PC-3 (cell line): Measurements from ENCODE around the gene PSRC1. TPM values are rescaled to one million over a fixed set of nuclear protein-coding genes. Genes with fewer than 3 reads are reported as not detected.

Source experiments
- ATAC-seq: fragments of 200-7000 bp; cut with Tn5 transposase; 2 replicates; pipeline ENCODE4 v1.9.1; 2020; ENCODE audit warnings: mild to moderate bottlenecking, moderate library complexity
- BruUV-seq: library from RNA; stranded (reverse); fragments of 400-500 nt; replicated peaks from 2 replicates; lab custom pipeline; 2021; lab: Mats Ljungman, UMichigan
- CTCF ChIA-PET: fragments of 300-600 bp; sonication (Branson Sonifier 250); formaldehyde crosslinking; loops from one replicate; lab custom pipeline; 2022; ENCODE audit warnings: antibody characterized with exemption; lab: Charles Lee
- POLR2A ChIA-PET: fragments of 300-600 bp; sonication (Branson Sonifier 250); formaldehyde crosslinking; loops from one replicate; lab custom pipeline; 2022; ENCODE audit warnings: antibody characterized with exemption; ENCODE audit not compliant: unreplicated experiment; lab: Charles Lee
- DNase-seq: peaks from one replicate; pipeline ENCODE4 v3.0.0-alpha.2; 2015
- H2AFZ ChIP-seq: fragments of 300-600 bp; sonication (generic); 2 replicates; pipeline ENCODE4 v1.6.0; 2016; ENCODE audit warnings: antibody characterized with exemption, low read length
- H3F3A ChIP-seq: fragments of 300-600 bp; sonication (generic); one replicate; pipeline ENCODE4 v1.6.0; 2017; ENCODE audit warnings: antibody characterized with exemption, low read length, control low read depth, mild to moderate bottlenecking; ENCODE audit not compliant: unreplicated experiment
- H3K27ac ChIP-seq: fragments of 300-600 bp; sonication (generic); 2 replicates; pipeline ENCODE4 v1.5.1; 2016; ENCODE audit warnings: mild to moderate bottlenecking, low read length
- H3K27me3 ChIP-seq: fragments of 300-600 bp; sonication (generic); 2 replicates; pipeline ENCODE4 v1.6.1; 2016; ENCODE audit warnings: low read length, mixed read lengths
- H3K36me3 ChIP-seq: fragments of 300-600 bp; sonication (generic); 2 replicates; pipeline ENCODE4 v1.6.1; 2016; ENCODE audit warnings: low read depth, mixed run types, low read length, mixed read lengths
- H3K4me1 ChIP-seq: fragments of 300-600 bp; sonication (generic); 2 replicates; pipeline ENCODE4 v1.5.1; 2016; ENCODE audit warnings: low read length; ENCODE audit not compliant: insufficient read depth
- H3K4me2 ChIP-seq: fragments of 300-600 bp; sonication (generic); 2 replicates; pipeline ENCODE4 v1.6.0; 2016; ENCODE audit warnings: low read length
- H3K4me3 ChIP-seq: fragments of 300-600 bp; sonication (generic); 2 replicates; pipeline ENCODE4 v1.5.1; 2016; ENCODE audit warnings: mild to moderate bottlenecking, low read length, mixed read lengths
- H3K79me2 ChIP-seq: fragments of 300-600 bp; sonication (generic); 2 replicates; pipeline ENCODE4 v1.6.1; 2017; ENCODE audit warnings: low read length, mixed read lengths
- H3K9ac ChIP-seq: fragments of 300-600 bp; sonication (generic); 2 replicates; pipeline ENCODE4 v1.6.0; 2016; ENCODE audit warnings: mild to moderate bottlenecking, low read length
- H3K9me2 ChIP-seq: fragments of 300-600 bp; sonication (generic); replicated peaks from 2 replicates; pipeline ENCODE4 v1.6.1; 2016; ENCODE audit warnings: mixed run types, low read length, mixed read lengths
- H3K9me3 ChIP-seq: fragments of 300-600 bp; sonication (generic); 2 replicates; pipeline ENCODE4 v1.6.1; 2016; ENCODE audit warnings: low read length, mixed read lengths
- H4K20me1 ChIP-seq: fragments of 300-600 bp; sonication (generic); 2 replicates; pipeline ENCODE4 v1.6.1; 2016; ENCODE audit warnings: low read length, mixed read lengths
- CTCF ChIP-seq: fragments of 300-600 bp; sonication (generic); conservative IDR thresholded peaks from 2 replicates; pipeline ENCODE4 v1.5.1; 2017; ENCODE audit warnings: antibody characterized with exemption, low read depth, mild to moderate bottlenecking, low read length
- EZH2 ChIP-seq: fragments of 300-600 bp; sonication (generic); IDR thresholded peaks from one replicate; pipeline ENCODE4 v1.6.1; 2017; ENCODE audit warnings: antibody characterized with exemption, mild to moderate bottlenecking, low read length; ENCODE audit not compliant: unreplicated experiment
- EZH2phosphoT487 ChIP-seq: fragments of 300-600 bp; sonication (generic); IDR thresholded peaks from 2 replicates; pipeline ENCODE4 v1.6.1; 2018; ENCODE audit warnings: mild to moderate bottlenecking, antibody characterized with exemption, low read length, borderline replicate concordance
- intact Hi-C: fragments of 100-400 bp; cut with micrococcal nuclease; formaldehyde crosslinking; loops from 2 replicates; pipeline ENCODE4 v1.9.0; 2023
- total RNA-seq: library from RNA; depleted of rRNA; stranded (reverse); fragments of >200 nt; gene quantifications from 2 replicates; pipeline ENCODE4 v1.2.3, GENCODE V29; 2014

The PSRC1 gene
- total RNA-seq, 1 experiment from 2014 or later = 33.8 TPM

- Histone ChIP-seq H3F3A (no peaks in the 10 kb centered on the region), H3K9me3 (no peaks in the 10 kb centered on the region), H3K9me2 (no peaks in the 10 kb centered on the region), H3K4me3 (no peak overlapping the region), H3K27me3 (no peaks in the 10 kb centered on the region), H3K4me2 (no peak overlapping the region), H2AFZ (no peak overlapping the region), H3K36me3 (no peaks in the 10 kb centered on the region), H3K4me1 (peaks cover 20% of the 10 kb centered on the region), H4K20me1 (no peaks in the 10 kb centered on the region), H3K27ac (no peak overlapping the region), H3K79me2 (no peaks in the 10 kb centered on the region), H3K9ac (no peak overlapping the region)
- POLR2A ChIA-PET = interaction anchor here (0.6 kb wide), 1 partner anchor 211 kb away, joined by 3 read pairs; the partner anchor contains the start of gene WDR47
- CTCF ChIA-PET = no interaction called here
- BruUV-seq = TSS peak; percentile 18
- intact Hi-C loops = no loop called here
- no peak for DNase-seq
- TF ChIP-seq EZH2 = no peak
- no peak for TF ChIP-seq CTCF
- no peak for TF ChIP-seq EZH2phosphoT487
- ATAC-seq = no peak
Measured at GRCh38 chr1:109252893-109253802, 29.8 kb downstream of the PSRC1 start.

GRCh38 chr1:109252167-109252892 is 30.6 kb downstream of the PSRC1 start:
- no TSS peak for BruUV-seq
- no peak overlapping the region for H2AFZ ChIP-seq
- intact Hi-C loops = no loop called here
- H3K27me3 ChIP-seq = no peaks in the 10 kb centered on the region
- H3F3A ChIP-seq = no peaks in the 10 kb centered on the region
- no peak for ATAC-seq
- H3K9me2 ChIP-seq = no peaks in the 10 kb centered on the region
- no peak for DNase-seq
- CTCF ChIA-PET = no interaction called here
- no peak for TF ChIP-seq EZH2
- no peak for TF ChIP-seq CTCF
- no peak for TF ChIP-seq EZH2phosphoT487
- peaks cover 14% of the 10 kb centered on the region for H3K4me1 ChIP-seq
- H3K4me3 ChIP-seq = no peak overlapping the region
- H3K4me2 ChIP-seq = no peak overlapping the region
- no peaks in the 10 kb centered on the region for H3K9me3 ChIP-seq
- no peaks in the 10 kb centered on the region for H3K36me3 ChIP-seq
- POLR2A ChIA-PET = no interaction called here
- no peaks in the 10 kb centered on the region for H3K79me2 ChIP-seq
- H3K27ac ChIP-seq = no peak overlapping the region
- H3K9ac ChIP-seq = no peak overlapping the region
- H4K20me1 ChIP-seq = no peaks in the 10 kb centered on the region
